ENCODE results near the gene HIRA.

GRCh38 chr22:19446603-19447329 is 15.2 kb upstream of the HIRA start:
- no peak for TF ChIP-seq REST (IDR thresholded peaks at IDR 0.05; ENCODE audit: unreplicated experiment)
- TF ChIP-seq CTCF (conservative IDR thresholded peaks at IDR 0.05; ENCODE audit: low read depth in 2 of 2): no peak
- no peak for TF ChIP-seq POLR2AphosphoS5 (IDR thresholded peaks at IDR 0.05; ENCODE audit: low read depth)
- no peak for TF ChIP-seq CREB1 (CRISPR knock-in tag; IDR thresholded peaks at IDR 0.05; ENCODE audit: low read depth)
- no peak for TF ChIP-seq EZH2 (IDR thresholded peaks at IDR 0.05; ENCODE audit: low read depth, unreplicated experiment)
- no peak for TF ChIP-seq NANOG (IDR thresholded peaks at IDR 0.05; ENCODE audit: borderline replicate concordance)
- no peak for TF ChIP-seq EZH2phosphoT487 (IDR thresholded peaks at IDR 0.05; ENCODE audit: unreplicated experiment)
- no peak for TF ChIP-seq JUNB (IDR thresholded peaks at IDR 0.05; ENCODE audit: unreplicated experiment)
- TF ChIP-seq ZNF331 (CRISPR knock-in tag; IDR thresholded peaks at IDR 0.05; ENCODE audit: low read depth): no peak
- no peak for TF ChIP-seq ETS1 (IDR thresholded peaks at IDR 0.05)
